GM21737 (cell line): Measurements from ENCODE around the gene TIMELESS.
A peak's percentile ranks its signal among the peaks of the same experiment; 100 is the strongest.
"Not testable (repeated sequence)": the region's sequence is repeated elsewhere in the genome, so short reads cannot be mapped to it uniquely, and the experiment has no call there.

Experiments
- ATAC-seq: cut with Tn5 transposase; IDR thresholded peaks from one replicate; pipeline ENCODE4 v1.9.1; 2021; ENCODE audit warnings: mild to moderate bottlenecking, moderate library complexity; ENCODE audit not compliant: unreplicated experiment

The TIMELESS gene

DNA sequence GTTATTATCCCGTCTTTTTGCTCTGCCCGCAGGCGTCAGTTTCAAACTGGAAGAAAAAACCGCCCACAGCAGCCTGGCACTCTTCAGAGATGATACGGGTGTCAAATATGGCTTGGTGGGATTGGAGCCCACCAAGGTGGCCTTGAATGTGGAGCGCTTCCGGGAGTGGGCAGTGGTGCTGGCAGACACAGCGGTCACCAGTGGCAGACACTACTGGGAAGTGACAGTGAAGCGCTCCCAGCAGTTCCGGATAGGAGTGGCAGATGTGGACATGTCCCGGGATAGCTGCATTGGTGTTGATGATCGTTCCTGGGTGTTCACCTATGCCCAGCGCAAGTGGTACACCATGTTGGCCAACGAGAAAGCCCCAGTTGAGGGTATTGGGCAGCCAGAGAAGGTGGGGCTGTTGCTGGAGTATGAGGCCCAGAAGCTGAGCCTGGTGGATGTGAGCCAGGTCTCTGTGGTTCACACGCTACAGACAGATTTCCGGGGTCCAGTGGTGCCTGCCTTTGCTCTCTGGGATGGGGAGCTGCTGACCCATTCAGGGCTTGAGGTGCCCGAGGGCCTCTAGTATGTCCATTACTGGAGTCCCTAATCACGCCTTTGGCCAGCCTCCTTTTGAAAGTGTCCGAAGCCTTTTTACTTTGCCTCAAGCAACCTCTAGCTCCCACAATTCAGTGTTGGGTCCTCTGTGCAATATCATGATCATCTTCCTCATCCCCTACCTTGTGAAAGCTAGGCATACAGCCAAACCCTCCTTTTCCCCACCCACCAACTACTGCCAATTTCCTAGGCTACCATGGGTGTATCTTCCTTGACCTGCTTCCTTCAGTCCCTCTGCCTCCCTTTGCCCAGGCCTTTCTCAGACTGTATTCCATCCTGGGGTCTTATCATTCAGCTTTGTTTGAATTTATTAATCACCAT is 20.0 kb upstream of the TIMELESS start:
- ATAC-seq = no peak

- ATAC-seq = peak; percentile 88
Observed at GRCh38 chr12:56468216-56469006, 19.2 kb upstream of the TIMELESS start, which contains the start of gene SPRYD4. SPRYD4 (plus strand) TSS chr12:56468578; CDS start chr12:56468592, 14 bp downstream.

GRCh38 chr12:56462565-56462964 is 13.3 kb upstream of the TIMELESS start:
- ATAC-seq = no peak

DNA sequence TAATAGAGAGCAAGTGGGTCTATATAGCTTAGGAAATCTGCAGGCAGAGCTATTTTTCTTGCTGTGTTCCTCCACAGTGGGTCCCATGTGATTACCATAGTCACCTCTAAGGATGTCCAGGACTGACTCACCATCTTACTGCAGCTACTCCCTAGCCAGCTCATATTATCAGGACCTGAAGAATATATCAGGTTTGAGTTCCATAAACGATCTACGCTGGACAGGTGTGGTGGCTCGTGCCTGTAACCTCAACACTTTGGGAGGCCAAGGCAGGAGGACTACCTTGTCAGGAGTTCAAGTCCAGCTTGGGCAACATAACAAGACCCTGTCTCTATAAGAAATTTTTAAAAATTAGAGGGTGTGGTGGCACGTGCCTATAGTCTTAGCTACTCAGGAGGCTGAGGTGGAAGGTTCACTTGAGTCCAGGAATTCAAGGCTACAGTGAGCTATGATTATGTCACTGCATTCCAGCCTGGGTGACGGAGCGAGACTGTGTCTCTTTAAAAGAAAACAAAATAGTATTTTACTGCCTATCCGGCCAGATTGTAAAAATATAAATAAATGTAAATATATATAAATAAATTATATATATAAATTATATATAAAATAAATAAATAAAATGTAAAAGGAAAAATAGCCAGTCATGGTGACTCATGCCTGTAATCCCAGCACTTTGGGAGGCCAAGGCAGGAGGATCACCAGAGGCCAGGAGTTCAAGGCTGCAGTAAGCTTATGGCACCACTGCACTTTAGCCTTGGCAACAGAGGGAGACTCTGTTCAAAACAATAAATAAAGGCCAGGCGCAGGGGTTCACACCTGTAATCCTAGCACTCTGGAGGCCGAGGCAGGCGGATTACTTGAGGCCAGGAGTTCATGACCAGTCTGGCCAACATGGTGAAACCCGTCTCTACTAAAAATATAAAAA is 12.3 kb upstream of the TIMELESS start:
- no peak for ATAC-seq

GRCh38 chr12:56457817-56458216 is 8.6 kb upstream of the TIMELESS start:
- ATAC-seq = no peak

GRCh38 chr12:56454557-56454956 is 5.3 kb upstream of the TIMELESS start, which contains the start of gene MIP:
MIP (minus strand) TSS chr12:56454657; CDS start chr12:56454613, 44 bp downstream.
- no peak for ATAC-seq

DNA sequence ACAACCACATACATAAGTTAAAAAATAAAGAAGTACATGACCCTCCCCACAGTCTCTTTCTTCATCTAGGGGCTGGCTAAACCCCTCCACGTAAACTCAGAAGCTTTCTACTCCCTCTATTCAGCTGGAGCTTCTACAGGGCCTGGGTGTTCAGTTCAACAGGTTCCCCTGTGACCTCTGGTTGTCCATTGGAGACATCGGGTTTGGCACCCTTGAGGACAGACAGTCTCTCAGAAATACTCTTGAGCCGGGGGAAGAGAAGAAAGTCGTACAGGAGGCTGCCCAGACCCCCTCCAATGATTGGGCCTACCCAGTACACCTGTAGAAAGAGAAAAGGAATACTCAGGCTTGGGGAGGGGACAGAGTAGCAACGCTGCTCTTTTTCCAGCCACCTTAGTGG is 1.9 kb upstream of the TIMELESS start:
- ATAC-seq = no peak

DNA sequence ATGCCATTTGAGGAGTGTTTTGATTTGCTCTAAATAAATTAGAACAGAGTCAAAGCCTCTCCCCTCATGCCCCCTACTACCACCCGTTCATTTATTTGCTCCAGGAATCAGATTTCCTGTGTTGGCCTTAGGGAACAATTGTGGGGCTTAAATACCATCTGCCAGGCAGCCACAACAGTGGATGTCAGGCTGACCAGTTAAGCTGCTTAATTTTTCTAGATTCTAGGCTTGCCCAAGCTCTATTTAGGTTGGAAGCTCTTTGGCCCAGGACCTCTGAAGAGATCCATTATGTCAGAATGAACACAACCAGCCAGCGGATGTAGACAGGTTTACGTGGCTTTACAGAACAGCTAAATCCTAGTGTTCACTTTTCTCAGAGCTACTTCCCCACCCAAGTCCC is 1.0 kb upstream of the TIMELESS start:
- no peak for ATAC-seq

DNA sequence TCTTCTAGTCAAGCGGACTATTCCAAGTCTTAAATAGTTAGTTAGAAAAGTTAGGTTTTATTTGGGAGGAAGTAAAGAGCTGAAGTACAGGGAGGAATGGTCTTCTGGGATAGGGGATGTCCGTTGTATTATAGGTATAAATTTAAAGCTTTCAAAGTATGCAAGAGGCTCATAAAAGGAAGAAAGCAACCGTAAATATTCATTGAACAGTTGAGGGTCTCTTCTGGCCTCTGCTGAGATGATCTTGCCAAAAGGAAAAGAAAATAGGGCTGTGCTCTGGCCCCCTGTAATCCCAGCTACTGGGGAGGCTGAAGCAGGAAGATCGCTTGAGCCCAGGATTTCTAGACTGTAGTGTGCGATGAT is 377 bp upstream of the TIMELESS start:
- ATAC-seq = no peak

DNA sequence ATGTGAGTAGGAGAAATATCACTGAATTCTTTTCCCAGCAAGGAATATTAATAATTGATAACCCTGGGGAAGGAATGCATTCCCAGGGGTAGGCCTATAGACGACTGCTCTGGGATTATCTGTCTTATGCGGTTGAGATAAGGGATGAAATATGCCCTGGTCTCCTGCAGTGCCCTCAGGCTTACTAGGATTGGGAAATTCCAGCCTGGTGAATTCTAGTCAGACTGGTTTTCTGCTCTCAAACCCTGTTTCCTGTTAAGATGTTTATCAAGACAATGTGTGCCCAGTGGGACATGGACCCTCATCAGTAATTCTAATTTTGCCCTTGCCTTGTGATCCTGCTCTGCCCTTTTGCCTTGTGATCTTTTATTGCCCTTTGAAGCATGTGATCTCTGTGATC is 6.0 kb downstream of the TIMELESS start:
- ATAC-seq = not testable (repeated sequence)

DNA sequence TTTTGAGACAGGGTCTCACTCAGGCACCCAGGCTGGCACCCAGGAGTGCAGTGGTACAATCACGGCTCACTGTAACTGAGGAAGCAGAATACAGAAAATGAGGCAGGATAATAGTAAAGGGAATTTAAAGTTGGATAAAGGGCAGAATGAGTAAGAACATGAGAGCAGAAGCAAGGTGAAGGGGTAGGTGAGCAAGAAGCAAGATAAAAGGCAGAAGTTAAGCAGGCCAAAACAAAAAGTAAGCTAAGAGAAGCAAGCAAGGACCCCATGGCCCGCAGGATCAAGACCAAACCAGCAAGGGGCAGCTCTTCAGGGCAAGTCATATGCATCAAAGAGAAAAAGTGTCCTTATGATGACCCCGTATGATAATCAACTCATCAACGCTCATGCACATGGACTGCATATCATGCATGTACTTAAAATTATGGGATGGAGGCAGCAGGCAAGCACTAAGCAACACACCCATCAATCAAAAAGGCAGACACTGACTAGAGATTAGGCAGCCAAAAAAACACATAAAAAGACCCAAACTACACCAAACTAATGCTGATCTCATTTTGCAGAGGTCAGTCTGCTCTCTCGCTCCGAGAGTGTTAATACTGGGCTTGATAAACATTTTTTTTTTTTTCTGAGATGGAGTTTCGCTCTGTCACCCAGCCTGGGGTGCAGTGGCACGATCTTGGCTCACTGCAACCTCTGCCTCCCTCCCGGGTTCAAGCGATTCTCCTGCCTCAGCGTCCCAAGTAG is 11.6 kb downstream of the TIMELESS start:
- ATAC-seq = no peak

GRCh38 chr12:56434828-56435227 is 14.4 kb downstream of the TIMELESS start:
- no peak for ATAC-seq

- no peak for ATAC-seq
Observed at GRCh38 chr12:56431850-56432249, 17.4 kb downstream of the TIMELESS start.

DNA sequence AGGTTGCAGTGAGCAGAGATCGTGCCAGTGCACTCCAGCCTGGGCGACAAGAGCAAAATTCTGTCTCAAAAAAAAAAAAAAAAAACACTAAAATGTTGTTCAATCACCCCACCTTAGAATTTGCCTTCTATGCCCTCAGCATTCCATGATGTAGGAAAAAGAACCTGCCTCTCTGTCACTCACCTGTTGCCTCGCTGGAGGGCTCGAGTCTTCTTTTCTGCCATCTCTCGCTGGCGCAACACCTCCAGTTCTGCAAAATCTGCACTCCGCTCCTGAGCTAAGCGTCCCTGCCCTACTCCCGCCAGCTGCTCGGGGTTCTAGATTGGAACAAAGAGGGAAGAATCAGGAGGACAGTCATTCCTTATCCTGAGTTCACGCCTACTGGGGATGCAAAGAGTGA is 17.9 kb downstream of the TIMELESS start:
- no peak for ATAC-seq

GRCh38 chr12:56425940-56426438 is 23.2 kb downstream of the TIMELESS start:
- no peak for ATAC-seq

- ATAC-seq = no peak
Observed at GRCh38 chr12:56425193-56425592, 24.0 kb downstream of the TIMELESS start.

DNA sequence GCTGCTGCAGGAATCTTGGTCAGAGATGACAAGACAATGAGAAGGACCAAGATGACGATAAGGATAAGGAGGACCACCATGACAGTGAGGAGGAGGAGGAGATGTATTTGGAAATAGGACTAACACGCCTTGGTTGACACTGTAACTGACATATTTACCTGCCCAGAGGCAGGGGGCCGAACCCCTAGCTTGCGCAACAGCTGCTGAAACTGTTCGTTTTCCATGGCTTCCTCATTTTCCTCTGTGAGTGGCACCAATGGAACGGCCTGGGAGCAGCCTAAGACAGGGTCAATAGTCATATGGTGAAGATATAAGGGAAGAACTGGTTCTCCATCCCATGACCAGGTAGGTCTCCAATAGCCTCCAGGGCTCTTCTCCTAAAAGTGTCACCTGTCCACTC is 28.8 kb downstream of the TIMELESS start:
- no peak for ATAC-seq

GRCh38 chr12:56417739-56418138 is 31.5 kb downstream of the TIMELESS start:
- no peak for ATAC-seq

GRCh38 chr12:56414401-56414800 is 34.8 kb downstream of the TIMELESS start:
- no peak for ATAC-seq

- no peak for ATAC-seq
Observed at GRCh38 chr12:56413392-56413791, 35.8 kb downstream of the TIMELESS start.
